ENCODE measurements around the gene GPAT2.

DNA sequence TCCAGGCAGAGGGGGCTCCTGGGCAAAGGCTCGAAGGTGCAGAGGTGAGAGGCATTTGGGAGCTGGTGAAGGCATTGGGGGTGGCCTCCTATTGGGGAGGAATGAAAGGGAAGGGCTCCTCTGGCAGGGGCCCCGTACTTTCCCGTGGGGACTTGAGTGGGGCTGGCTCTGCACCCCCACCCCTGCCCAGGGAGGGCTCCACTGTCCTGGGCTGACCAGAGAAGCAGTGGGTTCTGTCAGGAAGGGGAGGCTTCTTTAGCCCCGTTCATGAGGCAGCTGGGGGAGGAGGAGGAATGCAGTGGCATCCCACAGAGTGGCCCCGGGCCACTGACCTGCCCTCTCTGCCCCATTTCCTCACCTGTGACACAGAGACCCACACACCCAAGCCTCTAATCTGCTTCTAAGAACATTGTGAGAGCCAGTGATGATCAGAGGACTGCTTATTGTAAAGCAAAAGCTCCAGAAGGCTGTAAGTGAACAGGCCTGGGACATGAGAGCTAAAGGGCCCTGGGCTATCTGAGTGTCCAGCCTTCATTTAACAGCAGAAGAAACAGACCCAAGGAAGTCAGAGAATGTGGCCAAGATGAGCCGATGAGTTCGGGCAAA, 38.6 kb upstream of the GPAT2 start:
- TF ChIP-seq EZH2phosphoT487 (IDR thresholded peaks at IDR 0.05; ENCODE audit: borderline replicate concordance, low read depth, low read length): no peak
- TF ChIP-seq, protein P1, sequence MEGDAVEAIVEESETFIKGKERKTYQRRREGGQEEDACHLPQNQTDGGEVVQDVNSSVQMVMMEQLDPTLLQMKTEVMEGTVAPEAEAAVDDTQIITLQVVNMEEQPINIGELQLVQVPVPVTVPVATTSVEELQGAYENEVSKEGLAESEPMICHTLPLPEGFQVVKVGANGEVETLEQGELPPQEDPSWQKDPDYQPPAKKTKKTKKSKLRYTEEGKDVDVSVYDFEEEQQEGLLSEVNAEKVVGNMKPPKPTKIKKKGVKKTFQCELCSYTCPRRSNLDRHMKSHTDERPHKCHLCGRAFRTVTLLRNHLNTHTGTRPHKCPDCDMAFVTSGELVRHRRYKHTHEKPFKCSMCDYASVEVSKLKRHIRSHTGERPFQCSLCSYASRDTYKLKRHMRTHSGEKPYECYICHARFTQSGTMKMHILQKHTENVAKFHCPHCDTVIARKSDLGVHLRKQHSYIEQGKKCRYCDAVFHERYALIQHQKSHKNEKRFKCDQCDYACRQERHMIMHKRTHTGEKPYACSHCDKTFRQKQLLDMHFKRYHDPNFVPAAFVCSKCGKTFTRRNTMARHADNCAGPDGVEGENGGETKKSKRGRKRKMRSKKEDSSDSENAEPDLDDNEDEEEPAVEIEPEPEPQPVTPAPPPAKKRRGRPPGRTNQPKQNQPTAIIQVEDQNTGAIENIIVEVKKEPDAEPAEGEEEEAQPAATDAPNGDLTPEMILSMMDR (conservative IDR thresholded peaks at IDR 0.05; ENCODE audit: low read length): no peak
